ENCODE measurements around the gene RNF4.
"Not testable (repeated sequence)": the region's sequence is repeated elsewhere in the genome, so short reads cannot be mapped to it uniquely, and the experiment has no call there.

Gene RNF4

DNA sequence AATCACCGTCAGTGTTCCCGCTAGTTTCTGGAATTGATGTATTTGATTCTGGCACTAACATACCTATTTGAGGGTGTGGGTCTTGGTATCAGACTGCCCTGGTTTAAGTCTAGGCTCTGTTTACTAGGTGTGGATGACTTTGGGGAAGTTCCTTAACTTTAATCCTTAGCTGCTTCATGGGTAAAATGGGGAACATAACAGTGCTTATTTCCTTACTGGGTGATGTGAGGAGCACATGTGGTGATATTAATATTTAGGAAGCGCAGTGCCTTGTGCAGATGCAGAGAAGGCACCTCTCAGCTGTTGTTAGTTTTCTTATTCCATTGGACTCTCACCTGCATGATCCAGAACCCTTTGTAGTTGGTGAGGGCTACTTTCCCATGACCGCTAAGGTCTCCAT, 17.1 kb downstream of the RNF4 start:
- no peak for DNase-seq

DNA sequence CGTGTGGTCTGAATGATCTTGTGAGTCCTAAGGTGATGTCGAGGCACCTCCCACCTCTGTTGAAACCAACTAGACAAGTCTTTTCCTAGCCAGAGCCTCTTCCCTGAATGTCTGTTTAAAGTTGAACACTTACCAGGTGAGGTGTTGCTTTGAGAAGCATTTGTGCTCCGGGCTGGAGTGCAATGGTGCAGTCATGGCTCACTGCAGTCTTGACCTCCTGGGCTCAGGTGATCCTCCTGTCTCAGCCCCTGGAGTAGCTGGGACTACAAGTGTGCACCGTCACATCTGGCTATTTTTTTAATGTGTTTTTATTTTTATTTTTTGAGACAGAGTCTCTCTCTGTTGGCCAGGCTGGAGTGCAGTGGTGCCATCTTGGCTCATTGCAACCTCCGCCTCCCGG, 18.1 kb downstream of the RNF4 start:
- DNase-seq, result no peak

DNA sequence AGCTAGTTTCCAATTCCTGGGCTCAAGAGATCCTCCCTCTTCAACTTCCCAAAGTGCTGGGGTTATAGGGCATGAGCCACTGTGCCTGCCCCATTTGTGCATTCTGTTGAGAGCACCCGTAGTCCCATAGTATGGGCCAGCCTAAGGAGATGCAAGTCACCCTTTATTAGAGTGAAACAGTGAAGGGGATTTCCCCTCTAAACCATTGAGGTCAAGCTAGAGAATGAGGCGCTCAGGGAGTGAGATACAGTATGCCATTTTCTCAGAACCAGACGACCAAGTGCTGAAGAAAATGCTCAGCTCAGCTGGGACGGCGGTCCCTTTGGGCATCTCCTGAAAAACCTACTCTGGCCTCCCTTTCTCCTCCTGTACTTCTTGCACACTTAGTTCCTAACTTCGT, 18.7 kb downstream of the RNF4 start:
- DNase-seq, result no peak

DNA sequence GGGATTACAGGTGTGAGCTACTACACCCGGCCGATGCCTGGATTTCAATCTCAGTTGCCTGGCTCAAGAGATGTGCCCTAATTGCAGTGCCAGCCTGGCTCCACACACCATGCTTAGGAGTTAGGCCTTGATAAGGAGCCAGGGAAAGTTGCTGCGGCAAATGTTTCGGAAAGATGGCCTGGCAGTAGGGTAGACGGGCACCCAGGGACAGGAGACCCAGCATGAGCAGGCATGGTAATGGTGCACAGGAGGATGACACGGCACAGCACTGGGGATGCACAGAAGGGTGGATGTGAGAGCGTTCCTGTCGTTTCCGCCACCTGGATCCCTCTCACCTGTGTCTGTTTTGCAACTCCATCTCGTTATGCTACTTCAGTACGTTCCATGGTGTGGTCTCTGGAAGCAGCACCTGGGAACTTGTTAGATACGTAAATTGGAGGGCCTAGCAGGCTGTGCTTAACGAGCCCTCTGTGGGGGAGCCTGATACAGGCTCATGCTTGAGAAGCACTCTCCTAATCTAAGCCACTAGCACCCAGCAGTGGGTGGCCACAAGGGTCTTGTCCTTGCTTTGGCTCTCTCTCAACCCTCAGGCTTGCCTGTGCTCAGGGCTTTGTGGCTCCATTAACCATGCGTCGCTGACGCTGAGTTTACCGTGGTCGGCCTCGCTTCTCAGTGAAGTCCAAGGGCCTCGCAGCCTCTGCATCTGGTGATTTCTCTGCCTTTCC, 20.3 kb downstream of the RNF4 start:
- no peak for DNase-seq

DNA sequence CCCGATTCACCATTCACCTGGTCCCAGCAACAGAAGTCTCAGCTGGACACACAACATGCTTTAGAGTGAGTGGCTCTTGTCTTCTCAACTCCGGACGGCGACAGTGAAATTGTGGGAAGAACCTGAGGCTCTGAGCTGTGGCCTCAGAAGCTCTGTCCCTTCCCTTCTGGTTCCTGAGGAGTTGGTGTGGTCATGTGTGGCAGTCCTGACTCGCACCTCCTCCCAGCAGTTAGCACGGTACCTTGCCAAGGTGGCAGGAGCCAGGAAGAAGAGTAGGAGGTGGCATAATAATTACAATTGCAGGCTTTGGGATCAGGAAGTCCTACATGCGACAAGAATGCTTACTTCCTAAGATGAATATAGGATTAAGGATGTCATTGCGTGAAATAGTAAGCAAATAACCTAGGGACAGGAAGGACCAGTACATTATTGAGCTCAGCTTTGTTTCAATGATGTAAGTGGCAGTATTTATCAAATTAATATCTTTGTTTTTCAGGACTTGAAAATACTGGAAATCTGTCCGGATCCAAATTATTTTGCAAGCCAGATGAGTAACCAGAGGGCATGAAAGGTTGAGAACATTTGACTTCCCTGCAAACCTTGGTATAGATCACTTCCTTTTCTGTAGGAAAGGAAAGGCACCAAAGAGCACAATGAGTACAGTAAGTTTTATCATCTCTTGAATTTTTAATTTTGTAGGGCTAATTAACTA, 21.1 kb downstream of the RNF4 start:
- DNase-seq, result no peak

DNA sequence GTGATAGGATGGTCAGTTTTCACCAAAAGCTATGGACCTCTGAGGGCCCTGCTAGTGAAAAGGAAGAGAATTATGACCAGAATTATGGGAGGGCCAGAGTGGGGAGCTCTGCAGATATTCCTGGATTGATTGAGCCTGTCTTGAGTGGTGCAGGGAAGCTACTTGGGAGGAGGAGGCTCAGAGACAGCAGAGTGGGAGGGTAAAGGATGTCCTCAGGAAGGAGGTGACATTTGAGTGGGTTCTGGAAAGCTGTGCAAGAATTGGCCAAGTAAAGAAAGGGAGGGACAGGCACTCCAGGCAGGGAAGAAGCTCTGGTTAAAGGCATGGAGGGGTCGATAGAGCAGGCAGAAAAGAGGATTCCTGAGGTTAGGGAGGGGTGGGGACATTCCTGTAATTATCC, 24.1 kb downstream of the RNF4 start:
- DNase-seq, result no peak

DNA sequence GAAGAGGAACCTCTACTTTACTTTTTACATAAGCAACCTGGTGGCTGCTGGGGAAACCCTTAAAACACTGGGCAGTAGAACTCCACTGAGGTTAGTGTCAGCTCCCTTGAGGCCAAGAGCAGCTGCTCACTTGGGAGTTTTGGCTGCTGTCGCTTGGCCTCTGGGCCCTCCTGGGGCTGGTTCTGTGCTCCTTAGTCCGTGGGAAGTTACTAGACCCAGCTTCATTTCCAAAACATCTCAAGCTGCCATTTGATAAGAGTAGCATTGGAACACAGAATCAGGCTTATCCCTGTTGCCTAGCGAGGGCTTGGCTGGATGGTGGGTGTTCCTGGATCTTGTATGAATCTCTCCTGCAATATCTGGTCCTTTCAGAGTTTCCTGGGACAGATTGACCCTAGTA, 26.1 kb downstream of the RNF4 start:
- no peak for DNase-seq

DNA sequence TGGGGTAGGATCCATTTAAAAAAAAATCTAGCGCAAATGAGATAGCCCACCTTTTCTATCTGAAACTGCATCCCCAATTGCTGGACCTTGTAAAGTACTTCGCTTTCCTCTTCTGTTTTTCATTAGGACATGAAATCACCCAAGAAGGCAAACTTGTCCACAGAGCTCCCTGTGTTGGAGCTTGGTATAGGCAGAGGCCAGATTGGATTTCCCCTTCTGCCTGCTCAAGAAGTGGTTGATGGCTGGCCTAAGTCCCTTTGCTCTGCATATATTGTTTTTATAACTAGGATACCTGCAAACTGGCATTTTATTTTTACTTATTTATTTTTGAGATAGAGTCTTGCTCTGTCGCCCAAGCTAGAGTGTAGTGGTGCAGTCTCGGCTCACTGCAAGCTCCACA, 28.4 kb downstream of the RNF4 start:
- no peak for DNase-seq

DNA sequence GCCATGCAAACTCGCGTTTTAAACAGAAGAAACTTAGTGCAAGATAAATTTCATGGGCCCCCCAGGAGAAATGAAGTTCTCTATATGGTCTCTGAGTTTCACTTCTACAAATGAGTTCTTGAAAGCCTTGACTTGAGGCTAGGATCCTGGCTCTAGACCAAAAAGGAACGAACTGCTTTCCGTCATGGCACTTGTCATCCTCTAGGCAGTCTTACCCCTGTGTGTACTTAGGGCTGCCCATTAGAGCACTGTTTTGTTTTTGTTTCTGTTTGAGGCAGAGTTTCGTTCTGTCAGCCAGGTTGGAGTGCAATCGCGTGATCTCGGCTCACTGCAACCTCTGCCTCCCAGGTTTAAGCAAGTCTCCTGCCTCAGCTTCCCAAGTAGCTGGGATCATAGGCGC, 29.0 kb downstream of the RNF4 start:
- DNase-seq, result peak in 1 of 56 donors; percentile 2

DNA sequence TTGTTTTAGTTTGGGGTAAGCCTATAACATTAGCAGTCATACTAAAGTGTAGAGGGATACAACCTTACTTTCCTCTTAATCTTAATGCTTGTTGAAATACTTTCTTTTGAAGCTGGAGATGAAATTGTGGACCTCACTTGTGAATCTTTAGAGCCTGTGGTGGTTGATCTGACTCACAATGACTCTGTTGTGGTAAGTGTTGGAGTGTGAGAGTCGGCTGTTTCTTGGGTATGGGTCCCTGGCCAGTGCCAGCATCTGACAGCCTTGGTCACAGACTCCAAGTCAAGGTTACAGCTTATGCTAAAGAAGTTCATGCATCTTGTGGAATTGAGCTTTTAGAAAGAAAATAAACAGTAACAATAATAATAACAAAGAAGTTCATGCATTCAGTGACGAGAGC, 31.6 kb downstream of the RNF4 start:
- no peak for DNase-seq

DNA sequence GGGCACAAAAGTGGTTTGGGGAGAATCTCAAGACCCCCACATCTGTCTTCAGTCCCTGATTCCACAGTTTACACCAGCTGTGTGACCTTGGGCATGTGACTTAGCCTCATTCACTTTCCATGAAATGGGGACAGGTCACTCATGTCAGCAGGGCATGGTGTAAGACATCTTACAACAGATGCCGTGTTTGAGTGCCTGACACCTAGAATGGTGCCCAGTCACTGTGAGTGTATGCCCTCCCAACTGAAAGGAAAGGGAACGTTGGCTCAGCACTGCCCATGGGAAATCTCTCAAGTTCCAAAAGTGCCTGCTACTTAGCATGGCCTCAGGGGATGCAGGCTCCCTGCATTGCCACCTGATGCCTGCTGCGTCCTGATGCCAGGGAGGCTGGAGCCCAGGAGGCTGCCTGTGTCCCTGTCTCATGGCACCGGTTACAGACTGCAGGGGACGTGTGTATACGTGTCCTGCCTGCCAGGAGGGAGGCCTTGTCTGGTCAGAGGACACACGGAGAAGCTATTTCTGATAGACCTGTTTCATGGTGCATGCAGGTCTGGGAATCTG, 32.2 kb downstream of the RNF4 start:
- no peak for DNase-seq

DNA sequence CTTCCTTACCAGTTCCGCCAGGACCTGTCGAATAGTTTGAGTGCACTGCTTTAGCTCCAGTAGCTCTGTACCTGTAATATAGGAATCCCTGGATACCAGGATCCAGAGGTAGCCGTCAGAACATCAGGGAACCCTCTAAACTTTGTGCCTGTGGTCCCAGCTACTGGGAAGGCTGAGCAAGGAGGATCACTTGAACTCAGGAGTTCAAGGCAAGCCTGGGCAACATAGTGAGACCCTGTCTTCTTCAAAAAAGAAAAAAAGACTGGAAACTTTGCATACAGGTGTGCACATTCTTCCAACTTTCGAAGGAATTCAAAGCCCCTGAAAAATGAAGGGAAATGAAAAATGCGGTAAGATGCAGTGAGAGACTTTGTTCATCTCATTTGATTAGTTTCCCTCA, 34.9 kb downstream of the RNF4 start:
- no peak for DNase-seq

DNA sequence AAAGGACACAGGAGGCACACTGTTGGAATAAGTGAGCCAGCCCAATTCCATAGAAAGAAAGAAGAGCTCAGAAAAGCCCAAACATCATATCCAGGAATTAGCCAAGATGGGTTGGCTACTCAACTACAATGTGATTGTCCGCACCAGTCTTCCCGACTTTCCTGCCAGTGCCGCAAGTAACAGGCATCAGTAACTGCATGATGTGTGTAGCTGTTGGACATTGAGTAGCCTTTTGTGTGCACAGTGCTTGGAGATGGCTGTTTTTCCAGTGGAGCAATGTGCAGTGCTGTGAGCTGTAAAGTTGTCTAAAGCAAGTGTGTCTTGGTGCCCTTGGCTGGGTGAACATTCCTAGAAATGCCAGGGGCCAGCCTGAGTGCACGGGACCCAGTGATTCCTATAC, 38.4 kb downstream of the RNF4 start:
- no peak for DNase-seq

DNA sequence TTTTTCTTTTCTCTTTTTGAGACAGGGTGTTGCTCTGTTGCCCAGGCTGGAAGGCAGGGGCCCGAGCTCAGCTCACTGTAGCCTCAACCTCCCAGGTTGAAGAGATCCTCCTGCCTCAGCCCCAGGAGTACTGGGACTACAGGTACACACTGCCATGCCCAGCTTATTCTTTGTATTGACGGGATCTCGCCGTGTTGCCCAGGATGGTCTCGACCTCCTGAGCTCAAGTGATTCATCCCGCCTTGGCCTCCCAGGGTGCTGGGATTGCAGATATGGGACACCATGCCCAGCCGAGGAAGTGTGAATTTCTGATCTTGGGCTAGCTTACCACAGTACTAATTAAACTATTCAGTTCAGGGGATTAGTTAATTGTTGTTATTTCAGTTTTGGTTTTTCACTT, 38.9 kb downstream of the RNF4 start:
- DNase-seq, result no peak

DNA sequence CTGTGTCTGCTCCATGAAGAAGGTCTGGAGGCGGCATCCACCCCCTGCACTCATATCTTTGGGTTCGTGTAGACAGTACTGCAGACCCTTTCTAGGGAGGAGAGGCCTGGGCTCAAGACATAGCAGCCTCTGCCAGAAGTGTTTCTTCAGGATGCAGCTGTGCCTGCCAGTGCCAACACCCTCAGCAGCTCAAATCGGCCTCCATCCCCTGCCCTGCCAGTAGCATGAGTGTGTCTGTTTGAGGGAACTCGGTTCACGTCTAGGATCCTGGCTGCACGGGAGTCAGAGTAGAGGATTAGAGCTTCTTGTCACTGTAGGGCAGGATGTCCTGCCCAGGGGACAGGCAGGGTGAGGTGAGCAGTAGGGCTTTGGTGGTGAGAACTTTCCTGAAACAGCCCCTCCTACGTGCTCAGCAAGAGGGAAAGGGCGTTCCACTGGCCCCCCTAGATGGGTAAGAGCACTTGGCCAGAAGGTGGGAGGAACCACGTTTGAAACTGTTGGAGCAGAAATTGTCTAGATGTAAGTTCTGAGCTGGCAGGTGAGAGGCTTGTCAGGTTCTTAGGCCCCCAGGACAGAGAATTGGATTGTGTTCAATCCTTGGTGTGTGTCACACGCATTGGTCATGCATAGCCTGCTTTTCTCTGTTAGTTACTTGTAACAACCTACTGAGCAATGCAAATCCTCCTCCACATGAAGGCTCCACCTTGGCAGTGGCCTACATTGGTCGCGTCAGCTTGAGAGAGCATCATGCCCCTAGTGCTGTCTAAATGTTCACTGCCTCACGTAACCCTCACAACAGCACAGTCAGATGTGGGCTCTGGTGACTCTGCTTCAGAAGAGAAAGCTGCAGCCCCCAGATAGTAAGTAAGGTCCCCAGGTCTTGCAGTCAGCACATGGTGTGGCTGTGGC, 41.7 kb downstream of the RNF4 start:
- DNase-seq, result peak in 5 of 56 donors; percentile 1 to 29 (median 20)

DNA sequence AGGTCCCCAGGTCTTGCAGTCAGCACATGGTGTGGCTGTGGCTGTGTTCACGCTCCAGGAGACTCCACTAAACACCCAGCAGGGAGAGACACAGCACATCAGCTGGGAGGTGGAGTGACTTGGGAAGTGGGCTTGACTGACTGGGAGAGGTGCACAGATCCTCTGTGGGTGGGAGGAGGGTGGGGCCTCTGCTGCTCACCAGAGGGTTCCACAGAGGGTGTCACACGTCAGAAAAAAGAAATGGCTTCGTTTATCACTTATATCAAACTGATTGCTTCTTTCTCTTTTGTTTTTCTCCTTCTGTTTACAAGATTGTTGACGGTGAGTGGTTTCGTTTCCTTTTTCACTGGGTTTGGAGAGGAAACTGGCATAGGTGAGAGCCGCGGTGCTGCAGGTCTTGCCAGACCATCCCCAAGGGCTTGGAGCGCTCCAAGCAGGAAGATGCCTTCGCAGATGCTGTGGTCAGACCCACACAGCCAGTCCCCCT, 42.8 kb downstream of the RNF4 start:
- DNase-seq, result peak in 37 of 56 donors; percentile 6 to 83 (median 44)

DNA sequence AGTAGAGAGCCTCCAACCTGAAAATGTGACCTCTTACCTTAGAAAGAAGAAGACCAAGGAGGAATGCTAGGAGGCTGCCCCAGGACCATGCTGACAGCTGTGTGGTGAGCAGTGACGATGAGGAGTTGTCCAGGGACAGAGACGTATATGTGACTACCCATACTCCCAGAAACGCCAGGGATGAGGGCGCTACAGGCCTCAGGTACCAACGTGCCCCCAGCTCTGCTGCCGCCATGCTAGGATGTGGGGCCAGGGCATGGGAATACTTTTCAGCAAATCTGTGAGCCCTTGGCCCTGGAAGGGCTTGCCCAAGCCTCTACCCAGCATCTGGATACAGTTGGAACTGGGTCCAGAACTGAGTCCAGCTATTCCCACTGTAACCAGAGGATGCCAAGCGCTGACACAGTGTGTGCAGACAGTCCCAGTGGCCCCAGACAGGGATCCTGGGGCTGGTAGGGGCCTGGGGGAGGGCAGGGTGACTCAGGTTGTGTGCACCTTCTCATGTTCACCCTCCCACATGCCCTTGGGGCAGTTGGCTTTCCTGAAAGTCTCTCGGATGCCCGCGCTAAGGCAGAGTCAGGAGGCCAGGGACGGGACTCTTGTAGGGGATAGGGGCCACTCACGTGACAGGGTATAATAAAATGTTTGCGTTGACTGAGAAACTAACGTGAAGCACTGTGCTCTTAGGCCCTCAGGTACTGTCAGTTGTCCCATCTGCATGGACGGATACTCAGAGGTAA, 43.7 kb downstream of the RNF4 start:
- DNase-seq, result no peak

DNA sequence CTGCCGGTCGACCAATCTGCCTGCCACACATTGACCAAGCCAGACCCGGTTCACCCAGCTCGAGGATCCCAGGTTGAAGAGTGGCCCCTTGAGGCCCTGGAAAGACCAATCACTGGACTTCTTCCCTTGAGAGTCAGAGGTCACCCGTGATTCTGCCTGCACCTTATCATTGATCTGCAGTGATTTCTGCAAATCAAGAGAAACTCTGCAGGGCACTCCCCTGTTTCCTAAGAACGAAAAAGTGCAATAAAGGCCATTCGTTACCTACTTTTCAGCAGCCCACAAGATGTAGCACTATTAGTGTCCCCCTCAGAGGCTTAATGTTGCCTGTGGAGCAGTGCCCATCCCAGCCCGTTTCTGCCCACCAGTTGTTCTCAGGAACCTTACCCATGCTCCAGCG, 45.3 kb downstream of the RNF4 start:
- DNase-seq, result not testable (repeated sequence)

DNA sequence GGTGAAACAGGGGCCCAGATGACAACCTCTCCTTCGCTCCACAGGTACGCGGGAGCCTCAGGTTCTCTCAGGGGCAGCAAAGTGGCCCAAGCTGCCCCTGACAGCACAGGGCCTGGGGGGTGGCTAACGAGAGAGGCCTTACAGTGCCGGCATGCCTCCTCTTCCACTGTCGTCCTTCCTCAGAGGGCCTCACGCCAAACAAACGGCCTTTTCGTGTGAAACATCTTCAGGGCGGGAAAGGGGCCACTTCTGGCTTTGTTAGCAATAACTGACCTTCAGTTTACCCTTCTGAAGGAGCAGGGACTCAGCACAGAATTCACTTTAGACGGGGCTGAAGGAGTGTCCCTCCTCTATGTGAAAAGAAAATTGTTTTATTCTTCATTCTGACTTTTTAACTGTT, 46.0 kb downstream of the RNF4 start:
- not testable (repeated sequence) for DNase-seq

DNA sequence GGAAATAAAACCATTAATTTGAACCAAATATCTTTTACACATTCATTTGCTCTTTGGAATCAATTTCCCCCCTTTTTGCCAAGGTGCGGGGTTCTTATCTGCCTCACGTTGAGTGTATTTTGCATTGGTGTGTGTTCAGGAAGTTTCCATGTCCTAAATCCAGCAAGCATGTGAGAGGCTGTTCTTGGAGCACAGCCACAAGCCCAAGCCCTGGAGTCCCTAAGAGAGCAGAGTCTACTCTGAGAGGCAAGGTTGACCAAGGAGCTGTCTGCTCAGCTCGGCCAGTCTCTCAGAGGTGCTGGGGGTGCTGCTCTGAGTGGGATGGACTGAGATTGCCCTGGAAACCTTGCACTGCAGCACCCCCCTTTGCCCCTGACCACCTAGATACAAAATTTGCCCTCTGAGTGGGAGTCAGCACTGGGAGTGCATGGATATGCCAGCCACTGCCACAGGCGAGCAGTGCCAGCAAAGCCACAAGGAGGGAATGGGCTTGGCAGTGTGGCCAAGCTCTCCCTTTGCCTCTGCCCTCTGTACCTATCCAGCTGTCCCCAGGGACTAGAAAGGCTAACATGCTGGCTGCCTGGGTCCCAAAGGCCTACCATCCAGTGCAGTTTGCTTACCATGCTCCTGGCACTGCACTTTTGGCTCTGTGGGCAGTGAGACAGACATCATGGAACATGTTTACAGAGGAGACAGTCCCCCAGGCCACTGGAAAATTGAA, 47.1 kb downstream of the RNF4 start:
- DNase-seq, result peak in 1 of 56 donors; percentile 3
